PFSK-1 (cell line): ENCODE measurements around the gene THOC6.

Experiments
- POLR2AphosphoS5 ChIP-seq: IDR thresholded peaks from 2 replicates; pipeline ENCODE4 v1.6.1; 2012; ENCODE audit warnings: low read depth, mild to moderate bottlenecking, control low read depth, low read length, moderate library complexity
- REST ChIP-seq, 2 experiments: IDR thresholded peaks; 2 replicates each; pipeline versions ENCODE4 v1.6.1 to v1.8.0; 2011 to 2012; ENCODE audit warnings: low read depth in 2 of 2, low read length in 2 of 2, control low read depth in 1 of 2, inconsistent platforms in 1 of 2, mild to moderate bottlenecking in 1 of 2, moderate library complexity in 1 of 2; ENCODE audit not compliant: insufficient read depth in 1 of 2
- SIN3A ChIP-seq: IDR thresholded peaks from 2 replicates; pipeline ENCODE4 v1.6.1; 2012; ENCODE audit warnings: mild to moderate bottlenecking, low read length, moderate library complexity, borderline replicate concordance; ENCODE audit not compliant: insufficient read depth
- TAF1 ChIP-seq: IDR thresholded peaks from 2 replicates; pipeline ENCODE4 v1.6.1; 2012; ENCODE audit warnings: low read length, control low read depth, borderline replicate concordance; ENCODE audit not compliant: insufficient read depth

- TF ChIP-seq SIN3A (no peak), REST (IDR thresholded peaks at IDR 0.05; ENCODE audit: insufficient read depth in 1 of 2, low read depth in 2 of 2, low read length in 2 of 2) (no peak), POLR2AphosphoS5 (no peak), TAF1 (no peak)
Observed at GRCh38 chr16:3001316-3001715, 22.5 kb upstream of the THOC6 start.
